ENCODE results near the gene PANX3.

DNA sequence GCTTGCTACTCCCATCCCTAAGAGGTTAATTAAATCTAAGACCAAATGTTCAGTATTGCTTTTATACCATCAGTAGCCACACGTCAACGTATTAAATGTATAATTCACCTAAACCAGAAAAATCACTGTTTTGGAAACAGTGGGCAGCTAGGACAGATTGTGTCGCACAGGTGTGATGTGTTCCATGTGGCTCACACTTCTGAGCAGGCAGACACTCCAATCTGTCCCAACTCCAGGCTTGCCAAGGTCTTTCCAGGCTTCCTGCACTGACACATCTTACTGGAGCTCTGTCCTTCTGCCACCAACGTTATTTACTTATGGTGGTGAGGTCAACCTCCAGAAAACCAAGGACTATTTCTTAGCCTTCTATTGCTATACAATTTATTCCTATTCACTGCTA, 50.9 kb downstream of the PANX3 start:
- TF ChIP-seq POLR2AphosphoS5 (IDR thresholded peaks at IDR 0.05): no peak
- TF ChIP-seq, protein P1, sequence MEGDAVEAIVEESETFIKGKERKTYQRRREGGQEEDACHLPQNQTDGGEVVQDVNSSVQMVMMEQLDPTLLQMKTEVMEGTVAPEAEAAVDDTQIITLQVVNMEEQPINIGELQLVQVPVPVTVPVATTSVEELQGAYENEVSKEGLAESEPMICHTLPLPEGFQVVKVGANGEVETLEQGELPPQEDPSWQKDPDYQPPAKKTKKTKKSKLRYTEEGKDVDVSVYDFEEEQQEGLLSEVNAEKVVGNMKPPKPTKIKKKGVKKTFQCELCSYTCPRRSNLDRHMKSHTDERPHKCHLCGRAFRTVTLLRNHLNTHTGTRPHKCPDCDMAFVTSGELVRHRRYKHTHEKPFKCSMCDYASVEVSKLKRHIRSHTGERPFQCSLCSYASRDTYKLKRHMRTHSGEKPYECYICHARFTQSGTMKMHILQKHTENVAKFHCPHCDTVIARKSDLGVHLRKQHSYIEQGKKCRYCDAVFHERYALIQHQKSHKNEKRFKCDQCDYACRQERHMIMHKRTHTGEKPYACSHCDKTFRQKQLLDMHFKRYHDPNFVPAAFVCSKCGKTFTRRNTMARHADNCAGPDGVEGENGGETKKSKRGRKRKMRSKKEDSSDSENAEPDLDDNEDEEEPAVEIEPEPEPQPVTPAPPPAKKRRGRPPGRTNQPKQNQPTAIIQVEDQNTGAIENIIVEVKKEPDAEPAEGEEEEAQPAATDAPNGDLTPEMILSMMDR (IDR thresholded peaks at IDR 0.05; ENCODE audit: poor library complexity, severe bottlenecking): no peak
- no peak for TF ChIP-seq TAF1 (IDR thresholded peaks at IDR 0.05; ENCODE audit: low read depth)
- no peak for TF ChIP-seq RAD21 (conservative IDR thresholded peaks at IDR 0.05)
- TF ChIP-seq, protein P2, sequence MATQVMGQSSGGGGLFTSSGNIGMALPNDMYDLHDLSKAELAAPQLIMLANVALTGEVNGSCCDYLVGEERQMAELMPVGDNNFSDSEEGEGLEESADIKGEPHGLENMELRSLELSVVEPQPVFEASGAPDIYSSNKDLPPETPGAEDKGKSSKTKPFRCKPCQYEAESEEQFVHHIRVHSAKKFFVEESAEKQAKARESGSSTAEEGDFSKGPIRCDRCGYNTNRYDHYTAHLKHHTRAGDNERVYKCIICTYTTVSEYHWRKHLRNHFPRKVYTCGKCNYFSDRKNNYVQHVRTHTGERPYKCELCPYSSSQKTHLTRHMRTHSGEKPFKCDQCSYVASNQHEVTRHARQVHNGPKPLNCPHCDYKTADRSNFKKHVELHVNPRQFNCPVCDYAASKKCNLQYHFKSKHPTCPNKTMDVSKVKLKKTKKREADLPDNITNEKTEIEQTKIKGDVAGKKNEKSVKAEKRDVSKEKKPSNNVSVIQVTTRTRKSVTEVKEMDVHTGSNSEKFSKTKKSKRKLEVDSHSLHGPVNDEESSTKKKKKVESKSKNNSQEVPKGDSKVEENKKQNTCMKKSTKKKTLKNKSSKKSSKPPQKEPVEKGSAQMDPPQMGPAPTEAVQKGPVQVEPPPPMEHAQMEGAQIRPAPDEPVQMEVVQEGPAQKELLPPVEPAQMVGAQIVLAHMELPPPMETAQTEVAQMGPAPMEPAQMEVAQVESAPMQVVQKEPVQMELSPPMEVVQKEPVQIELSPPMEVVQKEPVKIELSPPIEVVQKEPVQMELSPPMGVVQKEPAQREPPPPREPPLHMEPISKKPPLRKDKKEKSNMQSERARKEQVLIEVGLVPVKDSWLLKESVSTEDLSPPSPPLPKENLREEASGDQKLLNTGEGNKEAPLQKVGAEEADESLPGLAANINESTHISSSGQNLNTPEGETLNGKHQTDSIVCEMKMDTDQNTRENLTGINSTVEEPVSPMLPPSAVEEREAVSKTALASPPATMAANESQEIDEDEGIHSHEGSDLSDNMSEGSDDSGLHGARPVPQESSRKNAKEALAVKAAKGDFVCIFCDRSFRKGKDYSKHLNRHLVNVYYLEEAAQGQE (IDR thresholded peaks at IDR 0.05; ENCODE audit: borderline replicate concordance): no peak
- no peak for TF ChIP-seq EZH2 (IDR thresholded peaks at IDR 0.05; ENCODE audit: borderline replicate concordance, insufficient read depth, low read length, poor library complexity, severe bottlenecking)
- no peak for TF ChIP-seq EP300 (conservative IDR thresholded peaks at IDR 0.05; ENCODE audit: poor library complexity, severe bottlenecking)

Measured in neural cell (in vitro differentiated cells).